ENCODE data around the gene TRIM75.
"Not testable (repeated sequence)": the region's sequence is repeated elsewhere in the genome, so short reads cannot be mapped to it uniquely, and the experiment has no call there.

The TRIM75 gene

DNA sequence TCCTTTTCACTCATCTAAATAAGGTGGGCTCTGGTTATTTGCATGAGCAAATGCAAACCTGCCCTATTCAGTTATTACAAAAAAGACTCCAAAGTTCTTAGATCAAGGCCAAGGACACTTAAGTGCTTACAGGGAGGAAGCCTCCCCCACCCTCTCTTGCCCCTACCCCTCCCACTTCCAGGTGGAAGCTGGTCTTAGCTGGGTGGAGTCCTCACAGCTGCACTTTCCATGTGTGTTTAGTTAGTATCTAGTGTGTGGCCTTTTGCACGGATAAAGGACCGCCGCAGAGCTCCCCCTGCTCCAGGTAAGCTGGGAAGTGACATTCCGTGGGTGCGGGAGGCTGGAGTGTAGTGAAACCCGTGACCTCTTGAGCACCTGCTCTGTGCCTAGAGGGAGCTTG lies at the start of gene TRIM75:
Gene TRIM75, plus strand, starts transcription at position 222 of the 400 bp plus-strand sequence. CDS start 5,282 bp downstream, outside the sequence.
- no peak for DNase-seq

DNA sequence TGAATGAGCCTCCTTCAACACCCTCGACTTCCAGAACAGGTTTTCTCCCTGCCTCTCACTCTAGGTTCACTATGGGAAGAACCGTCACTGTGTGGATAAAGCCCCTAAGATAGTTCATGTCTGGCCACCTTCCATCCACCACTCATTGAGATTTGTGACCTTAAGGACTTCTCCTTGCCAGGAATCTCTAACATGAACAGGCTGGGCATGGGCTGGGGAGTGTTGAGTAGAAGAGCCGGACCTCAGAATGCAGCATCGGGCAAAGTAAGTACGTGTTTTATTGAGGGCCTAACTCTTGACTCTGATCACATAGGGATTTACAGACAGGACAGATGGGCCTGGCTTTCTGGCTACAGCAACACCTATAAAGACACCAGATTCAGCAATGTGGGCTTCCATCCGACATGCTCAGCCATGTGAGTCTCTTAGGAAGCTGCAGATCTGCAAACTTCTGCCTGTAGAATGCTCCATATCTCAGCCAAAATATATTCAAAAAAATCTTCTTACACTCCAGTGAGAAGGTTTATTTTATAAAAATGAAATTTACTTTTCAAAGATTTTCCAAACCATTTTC lies 48.2 kb upstream of the TRIM75 start:
- DNase-seq, result no peak

DNA sequence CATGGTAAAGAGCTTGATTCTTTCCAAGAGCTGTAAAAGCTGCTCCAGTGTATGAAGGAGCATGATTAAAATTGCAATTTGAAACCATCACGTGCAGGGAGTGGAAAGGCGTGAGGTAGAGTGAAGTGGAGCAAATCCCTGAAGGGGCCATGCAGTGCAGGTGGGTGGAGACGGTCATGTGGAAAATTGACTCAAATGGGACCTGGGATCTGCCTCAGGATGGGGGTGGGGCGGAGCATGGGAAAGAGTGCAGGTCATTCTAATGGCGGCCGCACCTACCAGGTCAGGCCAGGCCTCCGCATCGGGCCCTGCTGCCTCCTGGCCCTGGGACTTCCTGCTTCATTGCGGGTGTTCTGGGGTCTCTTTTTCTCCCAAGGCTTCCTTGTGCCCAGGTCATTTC lies 47.2 kb upstream of the TRIM75 start:
- DNase-seq, result no peak

DNA sequence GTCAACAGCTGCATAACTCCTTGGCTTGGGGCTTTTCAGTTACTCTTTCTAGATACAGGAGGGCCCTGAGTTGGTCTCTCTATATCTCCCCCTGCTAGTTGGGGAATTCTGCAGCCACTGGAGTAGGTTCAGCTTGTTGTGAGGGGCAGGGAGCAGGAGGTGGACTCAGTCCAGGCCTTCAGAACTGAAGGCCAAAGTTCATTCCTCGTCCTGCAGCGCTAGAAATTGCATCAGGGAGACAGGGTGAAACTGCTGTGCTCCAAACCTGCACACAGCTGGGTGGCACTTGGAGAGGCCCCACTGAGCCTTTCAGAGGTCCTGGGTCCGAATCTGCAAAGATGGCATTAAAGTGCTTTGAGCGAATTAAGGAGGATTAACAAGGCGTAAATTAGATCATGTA lies 46.8 kb upstream of the TRIM75 start:
- no peak for DNase-seq

DNA sequence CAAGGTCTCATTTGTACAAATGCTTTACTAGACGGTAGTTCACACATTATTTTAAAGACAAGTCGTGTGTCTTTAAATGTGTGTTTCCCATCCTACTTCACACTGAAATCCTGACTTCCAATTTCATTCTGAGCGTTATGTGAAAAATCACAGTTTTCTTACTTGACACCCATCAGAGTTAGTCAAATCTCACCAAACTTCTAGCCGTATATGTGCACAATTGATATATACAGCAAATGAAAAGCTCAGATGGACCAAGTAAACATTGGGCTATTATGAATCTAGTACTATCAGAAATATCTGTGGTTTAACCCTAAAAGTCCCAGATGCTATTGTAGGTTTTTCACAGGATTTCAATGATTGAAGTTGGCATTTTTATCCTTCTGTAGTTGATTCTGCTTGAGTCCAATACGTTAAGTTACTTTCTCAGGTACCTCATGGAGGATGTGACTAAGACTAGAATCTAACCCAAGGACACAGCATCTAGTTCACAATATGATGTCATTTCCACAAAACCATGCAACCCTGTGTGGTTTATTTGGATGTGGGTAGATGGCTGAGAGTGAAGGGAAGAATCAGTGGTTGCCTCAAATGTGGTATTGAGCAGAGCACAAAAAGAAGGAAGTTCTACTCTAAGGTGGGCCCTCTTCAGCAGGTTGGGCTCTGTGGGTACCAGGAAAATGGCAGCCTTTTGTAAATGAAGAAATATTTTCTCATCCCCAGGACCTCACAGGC lies 44.0 kb upstream of the TRIM75 start:
- DNase-seq, result no peak

DNA sequence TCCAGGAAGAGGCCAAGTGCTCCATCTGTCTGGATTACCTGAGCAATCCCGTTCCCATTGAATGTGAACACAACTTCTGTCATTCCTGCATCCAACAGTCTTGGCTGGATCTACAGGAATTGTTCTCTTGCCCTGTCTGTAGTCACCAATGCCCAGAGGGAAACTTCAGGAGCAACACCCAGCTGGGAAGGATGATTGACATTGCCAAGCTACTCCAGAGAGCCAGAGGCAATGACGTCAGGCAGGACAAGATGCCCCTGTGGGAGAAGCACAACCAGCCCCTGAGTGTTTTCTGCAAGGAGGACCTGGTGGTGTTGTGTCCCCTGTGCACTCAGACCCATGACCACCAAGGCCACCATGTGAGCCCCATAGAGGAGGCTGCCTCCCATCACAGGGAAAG lies 43.2 kb upstream of the TRIM75 start:
- no peak for DNase-seq

DNA sequence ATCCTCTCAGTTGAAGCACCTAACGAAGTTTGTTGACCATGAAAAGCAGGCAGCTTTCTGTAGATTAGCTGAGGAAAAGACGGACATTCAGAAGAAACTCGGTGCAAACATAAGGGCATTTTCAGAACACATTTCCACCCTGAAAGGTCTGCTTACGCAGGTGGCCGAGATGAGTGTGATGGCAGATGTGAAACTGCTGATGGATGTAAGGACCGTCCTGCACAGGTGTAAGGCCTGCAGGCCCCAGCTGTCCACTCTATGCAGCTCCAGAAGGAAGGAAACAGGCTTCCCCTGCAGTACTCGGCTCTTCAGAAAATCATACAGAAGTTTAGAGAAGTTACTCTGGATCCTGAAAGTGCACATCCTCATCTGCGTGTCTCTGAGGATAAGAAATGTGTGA lies 42.7 kb upstream of the TRIM75 start:
- no peak for DNase-seq

DNA sequence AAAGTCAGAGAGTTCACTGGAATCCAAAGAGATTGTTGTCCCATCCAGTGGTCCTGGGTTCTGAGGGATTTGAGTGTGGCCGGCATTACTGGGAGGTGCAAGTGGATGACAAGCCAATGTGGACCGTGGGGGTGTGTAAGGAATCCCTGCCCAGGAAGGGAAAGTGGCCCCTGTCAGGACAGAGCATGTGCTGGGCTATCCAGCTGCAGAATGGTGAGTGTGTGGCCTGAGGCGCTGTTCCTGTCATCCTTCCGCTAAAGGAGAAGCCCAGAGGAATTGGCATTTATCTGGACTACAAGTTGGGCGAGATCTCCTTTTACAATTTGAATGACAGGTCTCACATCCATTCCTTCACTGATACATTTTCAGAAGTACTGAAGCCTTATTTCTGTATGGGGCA lies 42.3 kb upstream of the TRIM75 start:
- DNase-seq, result no peak

DNA sequence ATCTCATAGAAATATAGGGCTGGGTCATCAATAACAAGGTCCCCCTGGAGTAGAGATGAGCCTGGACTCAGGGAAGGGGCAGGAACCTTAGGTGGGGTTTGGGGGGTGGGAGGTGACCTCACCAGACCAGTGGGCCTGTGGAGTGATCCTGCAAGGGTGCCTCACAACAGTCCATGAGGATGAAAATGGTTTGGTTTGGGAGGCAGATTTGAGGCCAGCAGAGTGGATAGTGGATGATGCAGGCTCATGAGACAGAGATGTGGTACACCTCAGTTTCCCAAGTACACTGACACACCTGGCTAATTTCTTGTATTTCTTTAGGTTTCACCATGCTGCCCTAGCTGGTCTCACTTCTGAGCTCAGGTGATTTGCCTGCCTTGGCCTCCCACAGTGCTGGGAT lies 40.0 kb upstream of the TRIM75 start:
- no peak for DNase-seq

DNA sequence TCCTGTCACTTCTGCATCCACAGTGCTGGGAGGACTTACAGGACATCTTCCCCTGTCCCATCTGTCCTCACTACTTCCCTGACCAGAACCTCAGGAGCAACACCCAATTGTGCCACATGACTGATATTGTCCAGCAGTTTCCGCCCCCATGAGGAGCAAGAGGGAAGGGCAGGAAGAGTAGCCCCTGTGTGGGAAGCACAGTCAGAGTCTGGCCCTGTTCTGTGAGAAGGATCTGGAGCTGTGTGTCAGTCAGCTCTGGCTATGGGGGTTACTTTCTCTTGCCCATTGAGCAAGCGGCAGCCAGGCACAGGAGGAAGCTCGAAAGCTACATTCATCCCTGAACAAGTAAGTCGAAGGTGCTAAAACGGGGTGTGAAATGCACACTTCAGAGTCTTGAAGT lies 36.7 kb upstream of the TRIM75 start:
- DNase-seq, result no peak

DNA sequence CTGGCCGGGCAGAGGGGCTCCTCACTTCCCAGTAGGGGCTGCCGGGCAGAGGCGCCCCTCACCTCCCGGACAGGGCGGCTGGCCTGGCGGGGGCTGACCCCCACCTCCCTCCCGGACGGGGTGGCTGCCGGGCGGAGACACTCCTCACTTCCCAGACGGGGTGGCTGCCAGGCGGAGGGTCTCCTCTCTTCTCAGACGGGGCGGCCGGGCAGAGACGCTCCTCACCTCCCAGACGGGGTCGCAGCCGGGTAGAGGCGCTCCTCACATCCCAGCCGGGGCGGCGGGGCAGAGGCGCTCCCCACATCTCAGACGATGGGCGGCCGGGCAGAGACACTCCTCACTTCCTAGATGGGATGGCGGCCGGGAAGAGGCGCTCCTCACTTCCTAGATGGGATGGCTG lies 33.7 kb upstream of the TRIM75 start:
- DNase-seq, result not testable (repeated sequence)

DNA sequence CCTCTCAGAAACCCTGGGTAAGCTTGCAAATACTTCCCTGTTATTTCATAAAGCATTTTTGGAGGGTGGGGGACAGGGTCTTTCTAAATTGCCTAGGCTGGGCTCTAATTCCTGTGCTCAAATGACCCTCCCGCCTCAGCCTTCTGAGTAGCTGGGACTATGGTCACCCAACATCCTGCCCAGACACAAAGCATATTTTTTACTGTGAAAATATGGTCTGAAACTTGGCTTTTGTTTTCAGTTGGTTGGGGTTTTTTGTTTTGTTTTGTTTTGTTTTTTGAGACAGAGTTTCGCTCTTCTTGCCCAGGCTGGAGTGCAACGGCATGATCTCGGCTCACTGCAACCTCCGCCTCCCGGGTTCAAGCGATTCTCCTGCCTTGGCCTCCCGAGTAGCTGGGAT lies 27.9 kb upstream of the TRIM75 start:
- DNase-seq, result not testable (repeated sequence)

DNA sequence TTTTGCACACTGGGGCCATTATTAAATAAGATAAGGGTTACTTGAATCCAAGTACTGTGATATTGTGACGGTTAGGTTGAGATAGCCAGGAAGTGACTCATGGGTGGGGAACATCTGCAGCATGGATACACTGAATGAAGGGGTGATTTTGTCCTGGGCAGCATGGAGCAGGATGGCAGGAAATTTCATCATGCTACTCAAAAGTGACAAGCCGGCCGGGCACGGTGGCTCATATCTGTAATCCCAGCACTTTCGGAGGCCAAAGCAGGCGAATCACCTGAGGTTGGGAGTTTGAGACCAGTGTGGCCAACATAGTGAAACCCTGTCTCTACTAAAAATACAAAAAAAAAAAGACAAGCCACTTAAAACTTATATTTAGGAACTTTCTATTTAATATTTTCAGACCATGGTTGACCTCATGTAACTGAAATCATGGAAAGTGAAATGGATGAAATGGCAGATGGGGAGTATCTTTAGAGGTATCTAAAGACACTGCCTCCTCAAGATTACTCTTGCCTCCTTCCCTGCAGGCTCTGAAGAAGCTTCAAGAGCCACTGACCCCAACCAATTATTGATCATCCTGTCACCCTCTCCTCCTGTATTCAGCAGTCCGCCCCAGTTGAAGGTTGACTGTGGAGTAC lies 25.8 kb upstream of the TRIM75 start:
- DNase-seq, result no peak

DNA sequence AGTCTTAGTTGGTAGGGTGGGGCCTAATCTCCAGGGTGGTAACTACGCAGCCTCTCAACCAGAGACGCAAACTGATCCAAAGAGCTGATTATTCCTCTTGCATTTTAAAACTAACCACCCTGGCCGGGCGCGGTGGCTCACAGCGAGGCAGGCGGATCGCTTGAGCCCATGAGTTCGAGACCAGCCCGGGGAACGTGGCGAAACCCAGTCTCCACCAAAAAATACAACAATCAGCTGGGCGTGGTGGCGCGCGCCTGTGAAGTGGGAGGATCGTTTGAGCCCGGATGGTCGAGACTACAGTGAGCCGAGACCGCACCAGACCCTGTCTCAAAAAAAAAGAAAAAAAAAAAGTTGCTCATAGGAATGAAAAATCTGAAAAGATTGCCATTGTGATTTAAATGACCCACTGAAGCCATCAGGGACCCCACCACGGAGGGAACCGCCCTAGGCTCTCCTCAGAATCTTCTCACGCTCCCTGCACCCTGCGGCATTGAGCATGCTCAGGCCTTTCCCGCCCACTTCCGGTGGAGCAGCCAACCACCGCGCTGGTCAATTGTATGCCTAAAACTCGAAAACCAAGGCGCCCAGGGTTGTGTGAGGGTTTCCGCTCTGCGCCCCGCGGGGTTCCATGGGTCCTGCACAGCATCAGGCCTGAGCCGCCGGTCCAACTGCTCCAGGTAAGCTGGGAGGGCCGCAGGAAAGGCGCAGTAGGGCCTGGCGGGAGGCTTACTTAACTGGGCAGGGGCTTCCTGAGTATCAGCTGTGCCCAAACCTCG lies 22.0 kb upstream of the TRIM75 start, which contains the start of gene TRIM60:
Gene TRIM60, plus strand, starts transcription at position 564 of the 776 bp plus-strand sequence. CDS start 8,074 bp downstream, outside the sequence.
- no peak for DNase-seq

DNA sequence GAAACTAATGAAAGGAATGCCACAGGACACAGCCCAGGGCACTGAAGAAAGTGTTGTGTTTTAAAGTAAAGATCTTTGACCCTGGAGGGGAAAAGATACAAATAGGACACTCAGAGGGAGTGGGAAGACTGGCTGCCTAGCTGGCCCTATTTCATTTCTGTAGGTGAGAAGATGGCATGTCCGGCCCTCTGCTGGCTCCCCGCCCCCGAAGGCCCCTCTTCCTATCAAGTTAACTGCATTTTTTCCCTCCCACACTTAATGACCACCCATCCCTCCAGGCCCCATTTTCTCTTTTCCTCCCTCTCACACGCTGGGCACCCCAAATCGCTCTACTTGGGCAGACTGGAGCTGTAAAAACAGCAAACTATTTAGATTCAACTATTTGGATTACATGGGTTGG lies 5.5 kb upstream of the TRIM75 start:
- no peak for DNase-seq

DNA sequence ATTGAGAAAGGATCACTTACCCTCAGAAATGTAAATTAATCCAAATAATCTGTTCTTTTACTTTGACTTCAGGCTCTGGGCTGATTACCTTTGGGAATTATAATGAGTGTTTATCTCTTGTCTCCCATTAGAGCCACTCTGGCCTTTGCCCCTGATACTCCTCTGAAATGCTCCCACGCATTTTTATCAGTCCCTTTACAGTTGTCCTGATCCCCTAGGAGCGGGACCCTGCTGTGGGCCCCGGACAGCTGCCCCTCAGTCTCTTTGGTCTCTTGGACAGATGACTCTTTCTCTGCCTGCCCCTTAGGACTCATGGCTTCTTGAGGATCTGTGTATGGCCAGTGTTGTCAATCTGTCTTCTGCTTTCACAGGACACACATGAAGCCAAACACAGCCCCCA lies 1.0 kb upstream of the TRIM75 start:
- DNase-seq, result no peak

DNA sequence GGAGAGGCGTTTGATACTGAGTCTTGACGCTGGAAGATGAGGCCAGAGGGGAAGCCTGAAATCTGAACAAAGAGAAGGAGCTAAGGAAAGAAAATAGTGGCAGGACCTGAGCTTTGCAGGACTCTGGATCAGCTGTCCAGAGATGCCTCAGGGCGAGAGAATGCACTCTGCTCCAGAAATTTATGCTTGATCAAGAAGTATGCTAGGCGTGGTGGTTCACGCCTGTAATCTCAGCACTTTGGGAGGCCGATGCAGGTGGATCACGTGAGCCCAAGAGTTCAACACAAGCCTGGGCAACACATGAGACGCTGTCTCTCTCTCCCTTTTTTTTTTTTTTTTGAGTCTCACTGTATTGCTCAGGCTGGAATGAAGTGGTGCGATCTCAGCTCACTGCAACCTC lies 1.9 kb downstream of the TRIM75 start:
- no peak for DNase-seq

DNA sequence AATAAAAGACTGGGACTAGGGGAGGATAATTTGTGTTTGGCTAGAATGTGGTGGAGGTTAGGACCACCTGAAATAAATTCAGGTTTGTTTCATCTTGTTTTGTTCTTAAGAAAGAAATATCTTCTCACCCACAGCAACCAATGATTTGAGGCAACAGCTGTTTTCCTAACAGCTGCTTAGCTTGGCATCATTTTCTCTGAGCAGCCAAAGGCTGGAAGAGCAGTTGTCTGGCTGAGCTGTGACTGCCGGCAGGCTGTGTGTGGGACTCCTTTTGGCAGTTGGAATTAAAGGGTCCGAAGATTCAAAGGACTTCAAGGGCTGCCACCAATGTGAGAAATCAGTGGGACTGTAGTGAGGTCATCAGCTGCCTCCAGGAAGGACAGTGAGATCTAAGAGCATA lies 5.0 kb downstream of the TRIM75 start:
- no peak for DNase-seq

DNA sequence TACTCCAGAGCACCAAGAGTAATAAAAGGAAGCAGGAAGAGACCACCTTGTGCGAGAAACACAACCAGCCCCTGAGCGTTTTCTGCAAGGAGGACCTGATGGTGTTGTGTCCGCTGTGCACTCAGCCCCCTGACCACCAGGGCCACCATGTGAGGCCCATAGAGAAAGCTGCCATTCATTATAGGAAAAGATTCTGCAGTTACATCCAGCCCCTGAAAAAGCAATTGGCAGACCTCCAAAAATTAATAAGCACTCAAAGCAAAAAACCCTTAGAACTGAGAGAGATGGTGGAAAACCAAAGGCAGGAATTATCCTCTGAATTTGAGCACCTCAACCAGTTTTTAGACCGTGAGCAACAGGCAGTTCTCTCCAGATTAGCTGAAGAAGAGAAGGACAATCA lies 5.7 kb downstream of the TRIM75 start:
- DNase-seq, result no peak

DNA sequence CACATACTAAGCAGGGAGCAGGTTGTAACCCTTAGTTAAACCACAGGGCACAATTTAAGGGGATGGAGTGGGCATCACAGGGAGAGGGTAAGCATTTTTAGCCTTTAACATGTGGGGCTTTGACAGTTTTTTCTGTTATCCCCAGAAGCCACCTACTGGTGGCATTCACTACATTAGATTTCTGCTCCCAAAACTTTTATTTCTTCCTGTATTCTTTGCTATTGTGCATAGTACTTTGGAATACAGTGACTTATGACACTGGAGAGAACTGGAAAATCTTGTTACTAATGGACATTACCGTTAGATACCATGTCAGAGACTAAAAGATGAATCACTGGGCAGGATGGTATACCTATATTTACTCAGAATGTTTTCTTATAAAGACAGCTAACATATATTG lies 7.3 kb downstream of the TRIM75 start:
- no peak for DNase-seq

DNA sequence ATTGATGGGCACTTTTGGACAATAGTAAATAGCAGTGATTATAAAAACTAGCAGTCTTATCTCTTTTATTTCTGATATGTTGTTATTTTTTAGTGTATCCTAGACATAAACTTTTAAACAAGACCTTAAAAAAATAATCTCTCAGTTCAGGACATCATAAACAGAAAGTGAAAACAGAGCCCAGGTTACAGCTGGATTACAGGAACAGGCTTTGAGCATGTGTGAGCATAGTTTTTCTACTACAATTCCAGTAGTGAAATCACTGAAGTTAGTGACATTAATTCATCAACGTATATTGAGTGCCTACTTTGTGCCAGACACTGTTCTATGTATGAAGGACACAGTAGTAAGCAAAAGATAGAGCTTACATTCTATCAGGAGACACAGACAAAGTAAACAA lies 16.9 kb downstream of the TRIM75 start:
- DNase-seq, result no peak

DNA sequence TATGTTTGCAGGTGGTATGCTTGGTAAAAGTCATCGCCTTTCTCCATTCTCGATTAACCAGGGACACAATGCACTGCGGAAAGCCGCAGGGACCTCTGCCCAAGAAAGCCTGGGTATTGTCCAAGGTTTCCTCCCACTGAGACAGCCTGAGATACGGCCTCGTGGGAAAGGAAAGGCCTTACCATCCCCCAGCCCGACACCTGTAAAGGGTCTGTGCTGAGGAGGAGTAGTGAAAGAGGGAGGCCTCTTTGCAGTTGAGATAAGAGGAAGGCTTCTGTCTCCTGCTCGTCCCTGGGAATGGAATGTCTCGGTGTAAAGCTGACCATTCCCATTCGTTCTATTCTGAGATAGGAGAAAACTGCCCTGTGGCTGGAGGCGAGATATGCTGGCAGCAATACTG lies 19.7 kb downstream of the TRIM75 start:
- DNase-seq, result not testable (repeated sequence)

DNA sequence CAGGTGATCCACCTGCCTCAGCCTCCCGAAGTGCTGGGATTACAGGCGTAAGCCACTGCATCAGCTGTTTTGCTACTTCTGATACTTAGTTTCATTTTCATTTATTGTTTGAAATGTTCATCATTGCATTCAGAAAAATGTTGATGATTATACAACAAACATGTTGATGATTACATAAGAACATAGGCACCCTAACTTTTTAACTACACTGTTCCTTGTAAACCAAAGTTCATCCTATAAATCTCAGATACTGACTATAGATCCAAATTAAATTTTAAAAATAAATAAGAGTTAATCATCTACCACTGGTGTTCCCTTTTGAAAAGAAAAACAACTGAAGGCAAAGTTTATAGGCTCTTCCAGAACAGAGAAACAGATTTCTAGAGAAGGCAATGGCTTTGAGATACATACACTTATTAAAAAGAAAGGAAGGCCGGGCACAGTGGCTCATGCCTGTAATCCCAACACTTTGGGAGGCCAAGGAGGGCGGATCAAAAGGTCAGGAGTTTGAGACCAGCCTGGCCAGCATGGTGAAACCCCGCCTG lies 23.4 kb downstream of the TRIM75 start:
- no peak for DNase-seq
